ENCODE measurements around the gene ZNF337.

Gene ZNF337

DNA sequence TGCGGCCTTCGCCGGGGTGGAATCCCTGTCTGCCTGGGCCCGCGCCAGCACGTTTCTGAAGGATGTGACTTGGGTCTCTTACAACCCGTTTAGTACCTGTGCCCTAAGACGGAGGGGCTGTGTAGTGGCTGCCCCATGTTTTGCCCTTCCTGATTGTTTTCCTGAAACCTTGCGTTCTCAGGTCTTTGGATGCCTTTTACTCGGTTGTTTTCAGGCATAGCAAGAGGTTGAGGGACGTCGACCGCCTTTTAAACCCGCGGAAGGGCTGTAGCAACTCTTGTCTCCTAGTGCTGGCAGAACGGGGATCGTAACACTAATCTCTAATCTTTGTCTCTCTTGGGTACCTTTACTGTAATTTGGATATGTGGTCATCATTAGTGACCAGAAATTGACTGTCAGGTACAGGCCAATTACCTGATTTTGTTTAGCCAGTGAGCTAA is 72.1 kb downstream of the ZNF337 start:
- no peak for FAIRE-seq
